ENCODE data around the gene CRISPLD2. TPM values are rescaled to one million over a fixed set of nuclear protein-coding genes. Genes with fewer than 3 reads are reported as not detected.

CRISPLD2 gene
- polyA plus RNA-seq, 3 donors, result 9.9 to 158 (median 77.0) TPM

DNA sequence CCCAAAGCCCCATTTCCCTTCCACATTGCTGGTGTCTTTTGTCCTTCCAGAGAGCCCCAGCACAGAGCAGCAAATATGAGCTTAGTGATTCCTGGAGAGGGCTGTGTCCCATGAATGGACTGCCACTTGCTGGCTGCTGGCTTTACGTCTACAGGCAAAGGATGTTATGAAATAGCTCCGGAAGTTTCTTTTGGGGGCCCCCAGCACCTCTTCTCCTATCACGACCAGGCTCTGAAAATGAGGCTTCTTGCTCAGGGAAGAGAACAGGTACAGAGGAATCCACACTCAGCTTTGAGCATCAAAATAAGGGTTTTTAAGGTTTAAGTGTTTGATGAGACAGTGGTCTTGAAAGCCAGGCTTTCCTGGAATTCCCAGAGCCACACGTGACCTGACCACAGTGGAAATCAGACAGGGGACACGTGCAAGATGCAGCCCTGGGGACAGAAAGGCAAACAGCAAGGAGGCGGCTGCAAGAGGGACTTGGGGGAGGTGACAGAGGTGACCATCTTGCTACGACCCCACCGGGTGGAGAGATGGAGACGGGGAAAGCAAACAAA, 133.5 kb downstream of the CRISPLD2 start:
- 54 to 79% (median 61%) methylated on average over 9 of the region's 9 CpGs for WGBS, 3 donors
- no peak overlapping the region for H3K27ac ChIP-seq (ENCODE audit: low read depth, low read length)

DNA sequence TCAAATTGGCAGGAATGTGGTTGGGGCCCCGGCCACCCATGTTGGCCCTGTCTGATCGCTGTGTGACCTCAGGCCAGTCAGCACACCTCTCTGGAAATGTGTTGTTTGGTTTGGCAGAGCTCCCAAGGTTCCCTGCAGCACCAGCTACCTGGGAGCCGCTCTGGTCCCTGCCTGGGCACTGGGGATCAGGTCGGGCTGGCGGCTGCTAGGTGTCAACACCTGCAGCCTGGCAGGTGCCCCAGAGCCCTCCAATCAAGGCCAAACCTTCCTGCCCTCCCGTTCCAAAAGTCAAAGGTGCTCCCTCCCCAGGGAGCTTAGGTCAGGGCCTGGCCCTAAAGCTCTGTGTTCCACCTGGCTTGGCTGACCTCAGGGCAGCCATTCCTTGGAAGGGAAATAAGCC, 135.6 kb downstream of the CRISPLD2 start:
- 38 to 93% (median 84%) methylated on average over 6 of the region's 6 CpGs for WGBS, 3 donors
- H3K27ac ChIP-seq (ENCODE audit: low read depth, low read length), result no peak overlapping the region

DNA sequence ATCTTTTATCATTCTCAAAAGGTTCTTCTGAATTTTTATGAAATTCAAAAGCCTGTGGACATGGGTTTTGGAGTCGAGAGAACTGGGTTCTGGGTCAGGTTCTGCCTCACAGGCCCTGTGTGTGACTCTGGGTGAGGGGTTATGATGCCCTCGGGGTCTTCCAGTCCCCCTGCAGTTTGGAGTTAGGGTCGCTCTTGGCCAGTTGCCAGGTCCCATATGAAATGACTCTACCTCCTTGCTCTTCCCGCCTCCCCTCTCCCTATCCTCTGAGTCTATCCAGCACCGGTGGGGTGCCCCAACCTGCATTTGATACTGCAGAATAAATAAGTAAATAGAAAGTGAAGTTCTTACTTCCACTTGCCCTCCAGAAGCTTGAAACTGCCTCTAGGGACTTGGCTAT, 137.4 kb downstream of the CRISPLD2 start:
- 85 to 90% (median 89%) methylated on average over 5 of the region's 5 CpGs for WGBS, 3 donors

DNA sequence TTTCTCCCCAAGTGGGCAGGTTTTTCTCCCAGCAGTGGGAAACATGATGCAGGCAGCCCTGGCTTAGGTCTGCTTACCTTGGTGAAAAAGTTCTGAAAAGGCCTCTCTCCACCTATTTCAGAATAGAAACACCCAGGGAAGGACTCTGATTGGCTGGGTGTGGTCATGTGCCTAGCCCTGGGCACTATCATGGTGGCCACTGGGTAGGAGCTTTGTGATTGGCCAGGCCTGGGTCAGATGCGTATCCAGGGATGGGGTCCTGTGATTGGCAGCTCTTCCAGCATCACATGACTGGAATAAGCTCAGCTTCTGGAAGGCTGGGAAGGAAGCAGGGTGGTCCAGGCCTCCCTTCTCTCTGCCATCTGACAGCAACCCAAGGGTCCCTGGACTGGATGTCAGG, 138.0 kb downstream of the CRISPLD2 start:
- no peak overlapping the region for H3K27ac ChIP-seq (ENCODE audit: low read depth, low read length)
- 95 to 100% (median 97%) methylated on average over 1 of the region's 1 CpG for WGBS, 3 donors

More for the DNA sequence above, 137.4 kb downstream of the CRISPLD2 start:
- H3K27ac ChIP-seq (ENCODE audit: low read depth, low read length), result no peak overlapping the region

Other genes starting within 250 kb of the CRISPLD2 start
- 100 to 1,000 TPM in 2 of 3 donors, 10 to 100 TPM in 1; 14.1 to 134 (median 132) TPM for gene COTL1, start 201.9 kb upstream of the CRISPLD2 start, polyA plus RNA-seq
- gene KLHL36, start 171.5 kb upstream of the CRISPLD2 start, polyA plus RNA-seq, result 10 to 100 TPM; 16.1 to 29.2 (median 17.8) TPM
- gene USP10, start 120.0 kb upstream of the CRISPLD2 start, polyA plus RNA-seq, result 10 to 100 TPM; 13.1 to 39.0 (median 21.8) TPM
- gene ZDHHC7, start 191.6 kb downstream of the CRISPLD2 start, polyA plus RNA-seq, result 10 to 100 TPM; 13.3 to 29.0 (median 24.3) TPM
- 1 to 10 TPM; 2.4 to 7.3 (median 4.7) TPM for gene KIAA0513, start 207.8 kb downstream of the CRISPLD2 start, polyA plus RNA-seq